ENCODE measurements around the gene FMNL2. TPM values are rescaled to one million over a fixed set of nuclear protein-coding genes. Genes with fewer than 3 reads are reported as not detected.
A peak's percentile ranks its signal among the peaks of the same experiment; 100 is the strongest.

FMNL2 gene
- total RNA-seq, 1 donor from 2014 or later, result 56.6 TPM

- no peak for DNase-seq (ENCODE audit: extremely low read depth, low read depth, low spot score)
Observed at GRCh38 chr2:152630466-152630865, 295.5 kb downstream of the FMNL2 start.

- no peak for DNase-seq (ENCODE audit: extremely low read depth, low read depth, low spot score)
Observed at GRCh38 chr2:152632736-152633135, 297.8 kb downstream of the FMNL2 start.

- peak; percentile 39 for DNase-seq (ENCODE audit: extremely low read depth, low read depth, low spot score)
Observed at GRCh38 chr2:152635635-152636298, 300.8 kb downstream of the FMNL2 start.

- no peak for DNase-seq (ENCODE audit: extremely low read depth, low read depth, low spot score)
Observed at GRCh38 chr2:152637251-152637650, 302.3 kb downstream of the FMNL2 start.

GRCh38 chr2:152638056-152638455 lies 303.1 kb downstream of the FMNL2 start:
- no peak for DNase-seq (ENCODE audit: extremely low read depth, low read depth, low spot score)

- no peak for DNase-seq (ENCODE audit: extremely low read depth, low read depth, low spot score)
Observed at GRCh38 chr2:152638590-152638989, 303.6 kb downstream of the FMNL2 start.

- no peak for DNase-seq (ENCODE audit: extremely low read depth, low read depth, low spot score)
Observed at GRCh38 chr2:152644189-152644873, 309.4 kb downstream of the FMNL2 start.

- no peak for DNase-seq (ENCODE audit: extremely low read depth, low read depth, low spot score)
Observed at GRCh38 chr2:152646264-152646663, 311.3 kb downstream of the FMNL2 start.

- DNase-seq (ENCODE audit: extremely low read depth, low read depth, low spot score), result no peak
Observed at GRCh38 chr2:152646775-152647174, 311.8 kb downstream of the FMNL2 start.

- no peak for DNase-seq (ENCODE audit: extremely low read depth, low read depth, low spot score)
Observed at GRCh38 chr2:152647552-152647951, 312.6 kb downstream of the FMNL2 start.

GRCh38 chr2:152648336-152648735 lies 313.4 kb downstream of the FMNL2 start:
- DNase-seq (ENCODE audit: extremely low read depth, low read depth, low spot score), result no peak

GRCh38 chr2:152649997-152650396 lies 315.0 kb downstream of the FMNL2 start:
- DNase-seq (ENCODE audit: extremely low read depth, low read depth, low spot score), result no peak

- DNase-seq (ENCODE audit: extremely low read depth, low read depth, low spot score), result no peak
Observed at GRCh38 chr2:152650768-152651371, 315.9 kb downstream of the FMNL2 start.

- DNase-seq (ENCODE audit: extremely low read depth, low read depth, low spot score), result no peak
Observed at GRCh38 chr2:152651834-152652233, 316.9 kb downstream of the FMNL2 start.

- DNase-seq (ENCODE audit: extremely low read depth, low read depth, low spot score), result no peak
Observed at GRCh38 chr2:152655880-152656279, 320.9 kb downstream of the FMNL2 start.

GRCh38 chr2:152657043-152657442 lies 322.1 kb downstream of the FMNL2 start:
- no peak for DNase-seq (ENCODE audit: extremely low read depth, low read depth, low spot score)

- DNase-seq (ENCODE audit: extremely low read depth, low read depth, low spot score), result no peak
Observed at GRCh38 chr2:152658221-152658620, 323.2 kb downstream of the FMNL2 start.

GRCh38 chr2:152661076-152661475 lies 326.1 kb downstream of the FMNL2 start:
- no peak for DNase-seq (ENCODE audit: extremely low read depth, low read depth, low spot score)

GRCh38 chr2:152664725-152665124 lies 329.8 kb downstream of the FMNL2 start:
- DNase-seq (ENCODE audit: extremely low read depth, low read depth, low spot score), result no peak

GRCh38 chr2:152674334-152674733 lies 339.4 kb downstream of the FMNL2 start:
- no peak for DNase-seq (ENCODE audit: extremely low read depth, low read depth, low spot score)

GRCh38 chr2:152676461-152676860 lies 341.5 kb downstream of the FMNL2 start:
- DNase-seq (ENCODE audit: extremely low read depth, low read depth, low spot score), result no peak

- DNase-seq (ENCODE audit: extremely low read depth, low read depth, low spot score), result no peak
Observed at GRCh38 chr2:152678808-152679207, 343.8 kb downstream of the FMNL2 start.

All from glomerular endothelial cell (primary cell).